Measurements from ENCODE around the gene PDE10A.

- TF ChIP-seq POLR2A (IDR thresholded peaks at IDR 0.05) (no peak), CTCF (IDR thresholded peaks at IDR 0.05) (no peak), EP300 (IDR thresholded peaks at IDR 0.05) (no peak)
These were observed 279.7 kb downstream of the PDE10A start for GRCh38 chr6:165383323-165383722.

Measured in tibial nerve (tissue), 4 donors.